Spleen (tissue), 7 donors: ENCODE measurements around the gene SLC26A8.
"Not testable (repeated sequence)": the region's sequence is repeated elsewhere in the genome, so short reads cannot be mapped to it uniquely, and the experiment has no call there.

Experiments
- POLR2AphosphoS5 ChIP-seq, 3 donors: sonication (generic); formaldehyde crosslinking; IDR thresholded peaks; one replicate each; pipeline ENCODE4 v1.5.1; 2017; ENCODE audit warnings: antibody characterized with exemption in 3 of 3
- TF ChIP-seq, protein P1 (sequence below), 11 experiments: fragments of 200-600 bp in 7 of 11; fragments of 450-650 bp in 4 of 11; sonication (generic) in 4 of 11; IDR thresholded peaks in 8 of 11; conservative IDR thresholded peaks in 3 of 11; 1 replicate in 7 of 11; 2 replicates in 4 of 11; pipeline versions ENCODE4 v1.4.0 to v1.8.0; 2016 to 2021; ENCODE audit warnings: antibody characterized with exemption in 11 of 11, inconsistent platforms in 4 of 11, mild to moderate bottlenecking in 1 of 11
- donor health status: DM: no; HTN: no; CAD: no; lungs with moderate emphysema.
- donor health status: DM: no; HTN: no; CAD: no.
- donor health status: DM: no; HTN: no; CAD: no.

DNA sequence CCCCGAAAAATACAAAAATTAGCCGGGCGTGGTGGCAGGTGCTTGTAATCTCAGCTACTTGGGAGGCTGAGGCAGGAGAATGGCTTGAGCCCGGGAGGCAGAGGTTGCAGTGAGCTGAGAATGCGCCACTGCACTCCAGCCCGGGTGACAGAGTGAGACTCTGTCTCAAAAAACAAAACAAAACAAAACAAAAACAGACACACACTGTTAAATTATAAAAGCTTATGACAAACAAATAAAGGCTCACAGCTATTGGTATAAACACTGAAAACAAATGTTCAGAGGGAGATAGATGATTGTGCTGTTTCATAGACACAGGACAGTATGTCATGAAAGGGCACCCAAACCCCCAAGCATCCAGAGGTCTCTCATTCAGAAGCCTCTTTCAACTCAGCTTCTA, 107.5 kb downstream of the SLC26A8 start:
- TF ChIP-seq, protein P1, sequence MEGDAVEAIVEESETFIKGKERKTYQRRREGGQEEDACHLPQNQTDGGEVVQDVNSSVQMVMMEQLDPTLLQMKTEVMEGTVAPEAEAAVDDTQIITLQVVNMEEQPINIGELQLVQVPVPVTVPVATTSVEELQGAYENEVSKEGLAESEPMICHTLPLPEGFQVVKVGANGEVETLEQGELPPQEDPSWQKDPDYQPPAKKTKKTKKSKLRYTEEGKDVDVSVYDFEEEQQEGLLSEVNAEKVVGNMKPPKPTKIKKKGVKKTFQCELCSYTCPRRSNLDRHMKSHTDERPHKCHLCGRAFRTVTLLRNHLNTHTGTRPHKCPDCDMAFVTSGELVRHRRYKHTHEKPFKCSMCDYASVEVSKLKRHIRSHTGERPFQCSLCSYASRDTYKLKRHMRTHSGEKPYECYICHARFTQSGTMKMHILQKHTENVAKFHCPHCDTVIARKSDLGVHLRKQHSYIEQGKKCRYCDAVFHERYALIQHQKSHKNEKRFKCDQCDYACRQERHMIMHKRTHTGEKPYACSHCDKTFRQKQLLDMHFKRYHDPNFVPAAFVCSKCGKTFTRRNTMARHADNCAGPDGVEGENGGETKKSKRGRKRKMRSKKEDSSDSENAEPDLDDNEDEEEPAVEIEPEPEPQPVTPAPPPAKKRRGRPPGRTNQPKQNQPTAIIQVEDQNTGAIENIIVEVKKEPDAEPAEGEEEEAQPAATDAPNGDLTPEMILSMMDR (IDR thresholded peaks at IDR 0.05 in 8 of 11, conservative IDR thresholded peaks at IDR 0.05 in 3 of 11), result not testable (repeated sequence)
- not testable (repeated sequence) for TF ChIP-seq POLR2AphosphoS5 (IDR thresholded peaks at IDR 0.05)
